Subcutaneous adipose tissue (tissue), 4 donors: ENCODE measurements around the gene PANX1. TPM values are rescaled to one million over a fixed set of nuclear protein-coding genes. Genes with fewer than 3 reads are reported as not detected.

Experiments used
- total RNA-seq, 4 donors: library from RNA; depleted of rRNA; stranded (reverse); fragments of >200 nt; gene quantifications; one replicate each; pipeline ENCODE4 v1.1.0, GENCODE V29; 2016
- TF ChIP-seq, protein P1 (sequence below): fragments of 450-650 bp; IDR thresholded peaks from one replicate; pipeline ENCODE4 v1.5.1; 2016; ENCODE audit warnings: low read depth, mild to moderate bottlenecking, control low read depth, antibody characterized with exemption, moderate library complexity

PANX1 gene
- total RNA-seq, 4 donors from 2014 or later = 8.9 to 20.3 (median 19.6) TPM

- TF ChIP-seq, protein P1, sequence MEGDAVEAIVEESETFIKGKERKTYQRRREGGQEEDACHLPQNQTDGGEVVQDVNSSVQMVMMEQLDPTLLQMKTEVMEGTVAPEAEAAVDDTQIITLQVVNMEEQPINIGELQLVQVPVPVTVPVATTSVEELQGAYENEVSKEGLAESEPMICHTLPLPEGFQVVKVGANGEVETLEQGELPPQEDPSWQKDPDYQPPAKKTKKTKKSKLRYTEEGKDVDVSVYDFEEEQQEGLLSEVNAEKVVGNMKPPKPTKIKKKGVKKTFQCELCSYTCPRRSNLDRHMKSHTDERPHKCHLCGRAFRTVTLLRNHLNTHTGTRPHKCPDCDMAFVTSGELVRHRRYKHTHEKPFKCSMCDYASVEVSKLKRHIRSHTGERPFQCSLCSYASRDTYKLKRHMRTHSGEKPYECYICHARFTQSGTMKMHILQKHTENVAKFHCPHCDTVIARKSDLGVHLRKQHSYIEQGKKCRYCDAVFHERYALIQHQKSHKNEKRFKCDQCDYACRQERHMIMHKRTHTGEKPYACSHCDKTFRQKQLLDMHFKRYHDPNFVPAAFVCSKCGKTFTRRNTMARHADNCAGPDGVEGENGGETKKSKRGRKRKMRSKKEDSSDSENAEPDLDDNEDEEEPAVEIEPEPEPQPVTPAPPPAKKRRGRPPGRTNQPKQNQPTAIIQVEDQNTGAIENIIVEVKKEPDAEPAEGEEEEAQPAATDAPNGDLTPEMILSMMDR = no peak
Observed at GRCh38 chr11:94203070-94203469, 74.4 kb downstream of the PANX1 start.

GRCh38 chr11:94211261-94211830 is 82.7 kb downstream of the PANX1 start:
- TF ChIP-seq, protein P1 = no peak

DNA sequence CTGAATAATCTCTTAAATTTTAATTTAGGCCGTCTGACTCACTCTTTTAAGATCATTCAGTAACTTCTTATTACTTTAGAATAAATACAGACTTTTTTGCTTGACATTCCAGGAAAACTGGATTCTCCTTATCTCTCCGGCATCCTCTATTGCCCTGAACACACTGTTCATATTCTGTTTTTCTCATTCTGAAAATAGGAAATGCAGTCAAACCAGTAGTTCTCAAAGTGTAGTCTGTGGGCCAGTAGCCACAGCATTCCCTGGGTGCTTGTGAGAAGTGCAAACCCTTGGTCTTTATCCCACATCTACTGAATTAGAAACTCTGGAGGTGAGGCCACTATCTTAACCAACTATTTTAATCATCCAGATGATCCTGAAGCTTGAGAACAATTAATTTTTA is 84.3 kb downstream of the PANX1 start:
- TF ChIP-seq, protein P1 = no peak

GRCh38 chr11:94217705-94218104 is 89.1 kb downstream of the PANX1 start:
- TF ChIP-seq, protein P1 = no peak

DNA sequence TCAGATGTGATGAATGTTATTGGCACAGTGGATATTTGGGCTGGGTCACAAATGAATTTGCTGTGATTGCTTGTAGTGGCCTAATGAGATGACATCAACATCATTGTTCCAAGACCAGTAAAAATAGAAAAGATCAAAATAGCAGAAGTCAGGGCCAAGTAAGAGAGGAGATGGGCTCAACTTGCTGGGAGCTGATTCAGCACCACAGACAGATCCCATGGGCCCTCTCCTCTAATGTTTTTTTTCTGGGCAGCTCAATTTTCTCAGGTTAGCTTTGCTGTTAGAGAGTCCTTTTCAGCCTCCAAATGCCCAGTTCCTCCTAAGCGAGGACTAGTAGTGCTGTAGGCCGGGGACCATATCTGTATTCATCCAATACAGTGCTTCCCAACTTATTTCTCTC is 89.7 kb downstream of the PANX1 start:
- TF ChIP-seq, protein P1 = no peak

- TF ChIP-seq, protein P1 = no peak
Observed at GRCh38 chr11:94219771-94220170, 91.1 kb downstream of the PANX1 start.

DNA sequence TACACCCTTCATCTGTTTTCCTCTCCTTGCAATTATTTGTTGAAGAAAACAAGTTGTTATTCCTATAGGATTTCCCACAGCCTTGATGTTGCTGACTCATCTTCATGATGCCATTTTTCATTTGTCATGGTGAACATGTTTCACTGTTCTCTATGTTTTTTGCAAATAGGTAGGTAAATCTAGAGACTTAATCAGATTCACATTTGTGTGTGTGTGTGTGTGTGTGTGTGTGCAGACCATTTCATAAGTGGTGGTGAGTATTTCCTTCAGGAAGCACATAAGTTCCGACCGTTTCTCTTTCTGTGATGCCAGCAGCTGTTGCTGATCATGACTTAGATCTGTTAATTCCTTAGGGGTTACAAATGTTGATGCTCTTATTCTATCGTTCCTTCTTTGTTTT is 95.4 kb downstream of the PANX1 start:
- TF ChIP-seq, protein P1 = no peak

Other genes with a start within 250 kb of the PANX1 start
- gene HEPHL1, start 107.5 kb upstream of the PANX1 start, total RNA-seq = not detected
- not detected for gene IZUMO1R, start 175.7 kb downstream of the PANX1 start, total RNA-seq